GM12801 (cell line): Measurements from ENCODE around the gene NDC80.

ENCODE experiments used
- CTCF ChIP-seq: IDR thresholded peaks from one replicate; pipeline ENCODE4 v1.5.1; 2011; ENCODE audit warnings: control low read depth; ENCODE audit not compliant: insufficient read length; ENCODE audit errors: extremely low read depth

Gene NDC80

GRCh38 chr18:2651981-2652380, 80.6 kb downstream of the NDC80 start:
- TF ChIP-seq CTCF, result no peak

- no peak for TF ChIP-seq CTCF
Measured at GRCh38 chr18:2653467-2653866, 82.1 kb downstream of the NDC80 start.

GRCh38 chr18:2654169-2654927, 83.0 kb downstream of the NDC80 start:
- no peak for TF ChIP-seq CTCF

- TF ChIP-seq CTCF, result no peak
Measured at GRCh38 chr18:2654928-2655177, 83.5 kb downstream of the NDC80 start.

- TF ChIP-seq CTCF, result no peak
Measured at GRCh38 chr18:2655178-2655953, 84.0 kb downstream of the NDC80 start, which contains the start of gene SMCHD1. Gene SMCHD1, plus strand, starts transcription at chr18:2655726. Its CDS starts 350 bp downstream, at chr18:2656076.

GRCh38 chr18:2655954-2656236, 84.5 kb downstream of the NDC80 start:
- TF ChIP-seq CTCF, result no peak

- TF ChIP-seq CTCF, result no peak
Measured at GRCh38 chr18:2656237-2656980, 85.1 kb downstream of the NDC80 start.
